Neutrophil (primary cell): ENCODE data around the gene KRTAP12-1.

Experiments
- H3K27ac ChIP-seq: fragments of 200-600 bp; sonication (generic); 2 replicates; pipeline ENCODE4 v1.5.1; 2016; ENCODE audit warnings: mild to moderate bottlenecking, moderate library complexity
- H3K27me3 ChIP-seq: fragments of 200-600 bp; sonication (generic); 2 replicates; pipeline ENCODE4 v1.6.0; 2016; ENCODE audit warnings: mild to moderate bottlenecking
- H3K36me3 ChIP-seq: fragments of 200-600 bp; sonication (generic); 2 replicates; pipeline ENCODE4 v1.5.1; 2017
- H3K4me1 ChIP-seq, 2 experiments: fragments of 200-600 bp in 1 of 2; sonication (generic) in 1 of 2; 1 replicate in 1 of 2; 2 replicates in 1 of 2; pipeline versions ENCODE4 v1.5.1 to v1.6.1; 2013 to 2016; ENCODE audit warnings: low read depth in 1 of 2, low read length in 1 of 2, mild to moderate bottlenecking in 1 of 2, moderate library complexity in 1 of 2; ENCODE audit not compliant: control insufficient read depth in 1 of 2, insufficient read depth in 1 of 2
- H3K4me3 ChIP-seq, 2 experiments: fragments of 200-600 bp in 1 of 2; sonication (generic) in 1 of 2; 1 replicate in 1 of 2; 2 replicates in 1 of 2; pipeline ENCODE4 v1.5.1; 2013 to 2016; ENCODE audit warnings: low read depth in 1 of 2, low read length in 1 of 2, mild to moderate bottlenecking in 1 of 2, moderate library complexity in 1 of 2
- H3K9me3 ChIP-seq: fragments of 200-600 bp; sonication (generic); 2 replicates; pipeline ENCODE4 v1.5.1; 2016
- CTCF ChIP-seq: fragments of 200-600 bp; sonication (generic); IDR thresholded peaks from 2 replicates; pipeline ENCODE4 v1.5.1; 2016; ENCODE audit warnings: antibody characterized with exemption

KRTAP12-1 gene

GRCh38 chr21:44681861-44682579 is at the start of gene KRTAP12-1:
TSS of gene KRTAP12-1 (minus strand) at chr21:44682163. CDS start at chr21:44682123, 40 bp downstream.
- no peak within 1 kb of the TSS for H3K27ac ChIP-seq
- no peaks in the 10 kb centered on the region for H3K9me3 ChIP-seq
- H3K27me3 ChIP-seq, result peaks cover 15% of the 10 kb centered on the region
- H3K4me1 ChIP-seq, result no peaks in the 10 kb centered on the region
- H3K36me3 ChIP-seq, result no peaks in the 10 kb centered on the region
- no peak within 1 kb of the TSS for H3K4me3 ChIP-seq
- TF ChIP-seq CTCF, result no peak

- H3K27ac ChIP-seq, result no peak overlapping the region
- no peaks in the 10 kb centered on the region for H3K9me3 ChIP-seq
- H3K27me3 ChIP-seq, result peaks cover 18% of the 10 kb centered on the region
- no peaks in the 10 kb centered on the region for H3K36me3 ChIP-seq
- no peak for TF ChIP-seq CTCF
- H3K4me1 ChIP-seq, result no peaks in the 10 kb centered on the region
- no peak overlapping the region for H3K4me3 ChIP-seq
Measured at GRCh38 chr21:44730951-44731579, 49.1 kb upstream of the KRTAP12-1 start.

GRCh38 chr21:44730028-44730395 is 48.0 kb upstream of the KRTAP12-1 start:
- TF ChIP-seq CTCF, result no peak
- H3K9me3 ChIP-seq, result no peaks in the 10 kb centered on the region
- no peak overlapping the region for H3K27ac ChIP-seq
- peaks cover 29% of the 10 kb centered on the region for H3K27me3 ChIP-seq
- H3K4me3 ChIP-seq, result no peak overlapping the region
- no peaks in the 10 kb centered on the region for H3K4me1 ChIP-seq
- no peaks in the 10 kb centered on the region for H3K36me3 ChIP-seq

- peaks cover 34% of the 10 kb centered on the region for H3K27me3 ChIP-seq
- H3K4me1 ChIP-seq, result no peaks in the 10 kb centered on the region
- no peak for TF ChIP-seq CTCF
- no peak overlapping the region for H3K27ac ChIP-seq
- H3K4me3 ChIP-seq, result no peak overlapping the region
- H3K36me3 ChIP-seq, result no peaks in the 10 kb centered on the region
- no peaks in the 10 kb centered on the region for H3K9me3 ChIP-seq
Measured at GRCh38 chr21:44729336-44730027, 47.5 kb upstream of the KRTAP12-1 start.

- no peaks in the 10 kb centered on the region for H3K9me3 ChIP-seq
- no peaks in the 10 kb centered on the region for H3K36me3 ChIP-seq
- H3K4me1 ChIP-seq, result no peaks in the 10 kb centered on the region
- no peak overlapping the region for H3K4me3 ChIP-seq
- no peak for TF ChIP-seq CTCF
- no peak overlapping the region for H3K27ac ChIP-seq
- peaks cover 42% of the 10 kb centered on the region for H3K27me3 ChIP-seq
Measured at GRCh38 chr21:44728716-44729115, 46.8 kb upstream of the KRTAP12-1 start.
